GM15510 (cell line): ENCODE measurements around the gene CST3.

Experiments used
- POLR2A ChIP-seq: IDR thresholded peaks from 3 replicates; pipeline ENCODE4 v1.6.1; 2011; ENCODE audit warnings: borderline replicate concordance; ENCODE audit not compliant: insufficient read length; ENCODE audit errors: extremely low read depth

CST3 gene, protein sequence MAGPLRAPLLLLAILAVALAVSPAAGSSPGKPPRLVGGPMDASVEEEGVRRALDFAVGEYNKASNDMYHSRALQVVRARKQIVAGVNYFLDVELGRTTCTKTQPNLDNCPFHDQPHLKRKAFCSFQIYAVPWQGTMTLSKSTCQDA

DNA sequence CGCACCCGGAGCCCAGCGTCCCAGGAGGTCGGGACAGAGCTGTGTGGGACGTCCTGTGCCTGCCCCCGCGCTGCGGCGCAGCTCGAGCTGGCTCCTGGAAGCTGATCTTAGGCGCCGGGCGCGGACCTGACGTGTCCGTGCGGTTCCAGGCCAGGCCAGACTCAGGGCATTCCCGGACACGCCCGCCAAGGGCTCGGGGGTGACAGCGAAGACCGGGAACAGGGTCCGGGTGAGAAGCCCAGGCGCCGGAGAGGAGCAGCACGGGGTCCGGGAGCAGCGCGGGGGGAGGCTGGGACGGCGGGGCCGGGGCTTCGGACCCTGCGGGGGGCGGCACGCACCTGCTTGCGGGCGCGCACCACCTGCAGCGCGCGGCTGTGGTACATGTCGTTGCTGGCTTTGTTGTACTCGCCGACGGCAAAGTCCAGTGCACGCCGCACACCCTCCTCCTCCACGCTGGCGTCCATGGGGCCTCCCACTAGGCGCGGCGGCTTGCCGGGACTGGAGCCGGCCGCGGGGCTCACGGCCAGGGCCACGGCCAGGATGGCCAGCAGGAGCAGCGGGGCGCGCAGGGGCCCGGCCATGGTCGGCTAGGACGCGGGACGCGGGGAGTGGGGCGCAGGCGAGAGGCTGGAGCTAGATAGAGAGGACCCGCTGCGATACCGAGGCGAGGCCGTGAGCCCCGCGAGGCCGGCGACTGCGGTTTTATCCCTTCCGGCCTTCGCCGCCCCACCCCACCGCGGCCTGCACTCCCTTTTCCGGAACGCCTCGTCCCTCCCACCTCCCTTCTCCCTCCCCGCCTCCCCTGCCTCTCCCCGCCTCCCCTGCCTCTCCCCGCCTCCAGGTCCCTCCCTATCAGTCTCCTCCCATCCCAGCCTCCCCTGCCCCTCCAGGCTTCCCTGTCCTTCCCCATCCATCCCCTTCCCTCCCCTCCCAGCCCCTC lies at the start of gene CST3:
Gene CST3 (minus strand): TSS at position 674 of the 940 bp plus-strand sequence. CDS start 93 bp downstream, at position 581.
- peak; percentile 67 for TF ChIP-seq POLR2A

DNA sequence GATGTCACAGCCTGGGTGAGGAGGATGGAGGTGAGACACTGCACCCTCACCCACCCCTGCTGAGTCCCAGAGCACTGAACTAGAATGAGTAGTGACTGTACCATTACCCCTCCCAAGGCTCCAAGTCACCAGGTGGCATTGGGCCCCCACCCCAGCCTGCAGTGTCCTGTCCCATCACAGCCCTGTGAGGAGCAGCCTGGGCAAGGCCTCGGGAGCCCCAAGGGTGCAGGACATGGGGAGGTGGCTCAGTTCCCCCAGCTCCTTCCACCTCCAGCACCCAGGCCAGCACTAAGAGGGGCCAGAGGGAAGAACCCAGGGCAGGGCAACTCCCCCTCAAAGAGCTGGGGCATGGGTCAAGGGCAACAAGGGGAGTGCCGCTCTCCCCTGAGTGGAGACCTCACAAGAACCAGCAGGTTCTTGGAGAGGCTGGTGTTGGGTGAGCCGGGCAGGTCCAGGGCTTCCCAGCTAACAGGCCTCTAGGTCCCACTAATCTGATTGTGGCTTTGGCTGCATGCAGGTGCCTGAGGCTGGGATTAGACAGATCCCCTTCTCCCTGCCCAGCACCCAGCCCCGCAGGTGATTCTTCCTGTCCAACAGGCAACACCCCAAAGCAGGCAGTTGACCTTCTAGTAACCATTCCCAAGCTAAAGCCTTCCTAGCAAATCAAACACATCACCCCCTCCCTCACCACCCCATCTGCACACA lies 48.4 kb upstream of the CST3 start:
- TF ChIP-seq POLR2A = no peak

DNA sequence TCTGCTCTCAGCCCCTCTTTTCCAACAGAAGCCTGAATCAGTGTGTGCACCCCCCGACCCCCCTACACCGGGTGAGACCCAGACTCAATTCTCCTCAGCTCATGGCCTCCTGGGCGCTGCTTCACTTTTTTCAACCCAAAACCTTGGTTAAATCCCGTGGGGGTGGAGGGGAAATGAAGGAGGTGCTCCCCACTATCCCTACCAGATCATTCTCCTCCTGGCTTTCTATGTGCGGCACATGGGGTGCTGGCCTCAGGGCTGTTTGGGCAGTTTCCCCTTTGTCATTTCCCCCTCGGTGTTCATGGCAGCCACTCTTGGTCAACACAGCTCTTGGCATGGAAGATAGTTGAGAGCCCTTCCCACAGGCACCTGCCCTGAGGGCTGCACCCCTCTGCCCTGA lies 46.5 kb upstream of the CST3 start:
- no peak for TF ChIP-seq POLR2A

DNA sequence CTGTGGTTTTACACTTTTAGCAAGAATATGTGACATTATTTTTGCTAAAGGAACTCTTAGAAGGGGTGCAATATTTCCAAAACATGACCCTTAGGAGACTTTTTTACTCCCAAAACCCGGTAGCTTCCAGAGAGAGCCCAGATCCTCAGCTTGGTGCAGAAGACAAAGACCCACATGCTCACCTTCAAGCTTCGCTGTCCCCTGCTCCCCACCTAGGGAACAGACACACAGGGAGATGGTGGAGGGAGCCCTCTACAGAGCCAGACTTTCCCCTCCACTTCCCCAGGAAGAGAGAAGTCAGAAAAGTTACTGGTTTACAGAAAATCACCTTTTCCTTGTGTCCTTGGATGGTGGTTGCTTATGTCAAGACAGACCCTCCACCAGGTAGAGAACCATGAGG lies 46.1 kb upstream of the CST3 start:
- no peak for TF ChIP-seq POLR2A

DNA sequence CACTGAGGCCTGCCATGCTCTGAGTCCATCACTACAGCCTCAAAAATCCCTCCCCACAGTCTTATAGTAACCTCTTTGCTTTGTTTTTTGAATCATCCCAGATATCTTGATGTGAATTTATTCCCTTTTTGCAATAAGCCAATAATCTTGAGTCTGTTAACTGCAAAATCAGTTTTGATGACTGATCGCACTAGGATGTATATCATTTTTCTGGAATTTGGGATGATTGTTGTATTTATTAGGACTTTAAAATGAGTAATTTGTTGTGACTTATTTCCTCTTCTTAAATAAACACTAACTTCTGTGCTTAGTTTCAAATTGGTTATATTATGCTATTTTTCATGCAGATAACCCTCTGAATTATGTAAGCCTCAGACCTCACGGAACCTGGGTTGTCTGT lies 45.5 kb upstream of the CST3 start:
- no peak for TF ChIP-seq POLR2A

DNA sequence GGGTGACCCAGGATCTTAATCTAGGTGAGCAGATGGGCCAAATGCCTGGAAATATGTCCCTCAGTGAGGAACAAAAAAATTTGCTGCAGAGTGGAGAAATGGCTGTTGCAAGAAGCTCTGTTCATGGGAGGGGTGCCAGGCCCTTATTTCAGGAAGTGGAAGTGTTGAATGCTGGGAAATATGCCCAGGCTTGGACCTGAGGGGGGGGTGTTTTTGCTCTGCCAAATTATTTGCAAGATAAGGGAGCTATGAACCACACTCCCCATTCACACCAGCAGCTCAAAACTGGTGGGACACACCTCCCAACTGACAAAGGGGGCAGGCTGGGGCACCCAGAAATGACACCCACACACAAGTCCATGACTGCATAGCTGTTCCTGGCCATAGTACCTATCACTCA lies 42.4 kb upstream of the CST3 start:
- TF ChIP-seq POLR2A = no peak

DNA sequence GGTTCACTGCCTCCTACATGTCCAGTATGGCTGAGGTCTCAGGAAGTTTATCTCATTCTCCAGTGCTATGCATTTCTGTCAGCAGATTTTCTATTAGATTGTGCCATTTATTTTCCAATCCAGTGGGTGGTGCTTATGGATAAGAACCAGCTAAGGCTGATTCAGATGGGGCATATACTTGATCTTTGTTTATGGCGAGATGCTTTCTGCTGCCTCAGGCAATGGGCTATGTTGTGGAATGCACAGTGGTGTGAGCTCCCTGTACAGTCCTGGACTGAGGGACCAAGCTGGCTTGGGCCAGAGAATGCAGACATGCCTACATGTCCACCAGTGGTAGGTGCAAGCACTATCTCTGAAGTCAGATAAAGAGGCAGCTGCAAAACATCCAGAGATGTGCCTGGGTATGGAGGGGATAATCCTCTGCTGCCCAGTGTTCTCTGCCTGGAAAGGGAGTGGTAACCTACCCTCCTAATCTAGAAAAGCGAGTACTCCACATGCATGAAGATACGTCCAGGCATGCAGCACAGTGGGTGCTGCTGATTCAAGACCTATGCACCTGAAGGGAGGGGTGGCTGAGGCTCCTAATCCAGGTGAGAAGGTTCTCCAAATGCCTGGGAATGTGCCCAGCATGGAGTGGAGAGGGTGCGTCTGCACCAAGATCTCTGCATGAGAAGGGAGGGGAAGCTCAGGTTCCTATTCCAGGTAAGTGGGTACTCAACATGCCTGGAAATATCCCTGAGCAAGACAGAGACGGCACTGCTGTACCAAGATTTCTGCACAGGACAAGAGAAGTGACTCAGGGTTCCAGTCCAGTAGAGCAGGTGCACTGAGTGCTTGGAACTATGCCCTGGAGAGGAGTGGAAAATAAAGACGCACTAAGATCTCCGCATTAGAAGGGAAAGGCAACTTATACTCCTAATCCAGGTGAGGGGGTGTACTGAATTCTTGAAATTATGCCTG lies 41.7 kb upstream of the CST3 start:
- no peak for TF ChIP-seq POLR2A

DNA sequence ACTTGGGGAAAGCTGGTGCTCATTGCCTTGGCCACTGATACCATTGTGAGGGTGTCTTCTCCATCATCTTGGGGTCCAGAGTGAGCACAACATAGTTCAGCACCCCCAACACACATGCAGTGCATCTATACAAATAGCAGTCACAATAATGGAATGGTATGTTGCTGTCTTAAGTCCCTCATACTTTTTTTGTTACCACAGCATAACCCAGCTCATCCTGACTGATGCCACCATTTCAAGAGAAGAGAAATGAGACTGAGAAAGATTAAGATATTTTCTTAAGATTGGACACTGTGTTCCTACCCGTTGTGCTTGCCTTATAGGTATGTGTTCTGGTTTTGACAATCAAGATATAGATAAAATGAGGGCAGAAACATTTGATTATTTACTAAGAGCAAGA lies 35.5 kb upstream of the CST3 start:
- no peak for TF ChIP-seq POLR2A

DNA sequence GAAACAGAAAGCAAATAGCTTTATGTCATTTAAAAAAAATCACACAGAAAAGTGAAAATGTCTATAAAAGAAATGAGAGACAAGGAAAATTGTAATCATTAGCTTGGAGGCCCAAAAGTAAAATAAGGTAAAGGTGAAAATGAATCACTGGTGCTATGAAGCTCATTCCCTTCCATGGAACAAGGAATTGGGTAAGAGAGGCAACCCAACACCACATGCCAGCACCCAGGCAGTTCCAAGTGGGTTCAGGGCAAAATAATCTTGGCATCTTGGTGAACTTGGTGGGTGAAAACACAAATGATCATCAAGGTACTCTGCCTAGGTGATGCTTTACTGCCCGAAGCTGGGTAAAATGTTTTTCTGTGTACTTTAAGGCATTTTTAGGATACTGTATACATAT lies 34.4 kb upstream of the CST3 start:
- no peak for TF ChIP-seq POLR2A

DNA sequence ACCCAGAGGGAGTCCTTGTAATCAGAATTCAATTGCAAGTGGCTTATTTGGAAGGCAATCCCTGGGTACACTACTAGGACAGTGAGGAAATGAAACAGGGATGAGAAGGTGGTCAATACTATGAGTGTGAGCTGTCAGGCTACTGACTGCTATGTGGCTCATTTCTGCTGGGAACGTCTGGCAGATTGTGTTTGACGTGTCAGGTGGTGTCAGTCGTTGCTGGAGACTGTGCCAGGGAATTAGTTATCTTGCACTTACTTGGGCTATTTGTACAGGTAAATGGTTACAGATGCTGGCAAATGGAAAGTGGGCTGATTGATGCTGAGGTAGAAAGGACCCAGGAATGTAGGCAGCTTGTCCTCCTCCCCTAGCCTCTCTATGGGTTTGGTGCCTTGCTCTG lies 33.7 kb upstream of the CST3 start:
- no peak for TF ChIP-seq POLR2A

DNA sequence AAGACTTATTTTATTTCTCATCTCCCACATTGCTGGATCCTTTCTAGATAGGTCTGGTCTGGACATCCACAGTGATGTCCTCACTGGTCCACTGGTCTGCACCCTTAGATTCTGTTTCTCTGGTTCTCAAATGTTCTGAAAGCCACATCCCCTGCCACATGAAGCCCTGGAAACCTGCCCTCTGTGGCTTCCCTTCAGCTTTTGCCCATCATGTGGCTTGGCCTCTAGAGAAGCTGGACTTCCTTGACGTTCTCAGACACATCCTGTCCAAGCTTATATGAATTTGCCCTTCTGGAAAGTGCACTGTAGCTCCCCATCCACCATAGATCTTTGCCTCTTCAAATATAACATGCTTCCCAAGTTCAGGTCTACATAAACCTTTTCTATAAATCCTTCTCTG lies 32.6 kb upstream of the CST3 start:
- TF ChIP-seq POLR2A = no peak

DNA sequence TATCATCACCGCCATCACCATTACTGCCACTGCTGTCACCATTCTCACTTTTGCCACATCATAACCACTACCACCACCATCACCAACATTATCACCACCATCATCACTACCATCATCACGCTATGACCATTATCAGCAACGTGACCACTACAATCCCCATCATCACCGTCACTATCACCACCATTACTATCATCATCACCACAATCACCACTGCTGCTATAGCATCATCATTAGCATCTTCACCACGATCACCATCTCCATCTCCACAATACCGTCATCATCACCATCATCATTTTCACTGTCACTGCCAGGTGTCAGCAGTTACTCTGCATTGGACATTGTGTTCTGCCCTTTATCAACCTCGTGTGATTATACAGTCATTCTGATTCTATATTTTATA lies 32.1 kb upstream of the CST3 start:
- TF ChIP-seq POLR2A = no peak

DNA sequence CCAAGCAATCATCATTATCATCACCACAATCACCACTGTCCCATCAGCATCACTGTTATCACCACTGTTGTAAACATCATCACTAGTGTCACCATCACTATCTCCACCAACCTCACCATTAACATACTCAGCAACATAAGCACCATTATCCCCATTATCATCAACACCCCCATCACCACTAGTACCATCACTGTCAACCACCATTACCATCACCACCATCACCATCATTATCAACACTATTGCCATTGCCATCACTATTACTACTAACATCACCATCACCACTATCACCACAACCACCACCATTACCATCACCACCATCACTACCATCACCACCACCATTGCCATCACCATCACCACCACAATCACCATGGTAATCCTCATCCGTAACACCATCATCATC lies 31.6 kb upstream of the CST3 start:
- no peak for TF ChIP-seq POLR2A

DNA sequence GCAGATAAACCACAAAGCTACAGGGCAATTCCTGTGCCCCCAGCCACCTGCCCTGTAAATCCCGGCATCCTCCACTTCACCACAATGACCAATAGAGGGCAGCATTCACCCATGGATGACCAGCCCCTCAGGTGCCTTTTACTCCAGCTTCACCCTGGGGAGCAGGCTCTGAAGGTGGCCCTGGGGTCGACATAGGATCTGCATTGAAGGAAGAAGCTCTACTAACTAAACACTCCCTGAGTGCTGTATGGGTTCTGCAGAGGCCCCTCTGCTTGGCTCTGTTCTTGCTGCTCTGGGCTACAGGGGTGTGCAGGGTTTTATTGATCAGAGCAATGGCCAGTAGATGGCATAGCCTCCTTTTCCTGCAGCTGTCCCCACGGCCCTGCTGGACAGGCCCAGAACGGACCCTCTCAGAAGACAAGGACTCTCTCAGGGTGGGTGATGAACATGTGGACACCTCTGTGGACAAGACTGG lies 30.8 kb upstream of the CST3 start:
- TF ChIP-seq POLR2A = no peak
